Measurements from ENCODE around the gene PIGN. TPM values are rescaled to one million over a fixed set of nuclear protein-coding genes. Genes with fewer than 3 reads are reported as not detected.

The PIGN gene
- total RNA-seq, 1 donor from 2014 or later, result 22.6 TPM

GRCh38 chr18:62081248-62081647 is 105.6 kb downstream of the PIGN start:
- H3K36me3 ChIP-seq (ENCODE audit: control insufficient read depth, insufficient read depth, low read length), result no peaks in the 10 kb centered on the region
- TF ChIP-seq CTCF (IDR thresholded peaks at IDR 0.05; ENCODE audit: insufficient read depth, low read length, poor library complexity, severe bottlenecking), result no peak
- no peak overlapping the region for H3K4me3 ChIP-seq (ENCODE audit: low read depth, low read length)
- no peak for DNase-seq (ENCODE audit: low read depth)
- H3K27me3 ChIP-seq (ENCODE audit: control insufficient read depth, insufficient read depth, low read length), result no peaks in the 10 kb centered on the region

GRCh38 chr18:62080172-62080900 is 106.5 kb downstream of the PIGN start:
- H3K4me3 ChIP-seq (ENCODE audit: low read depth, low read length), result no peak overlapping the region
- no peak for TF ChIP-seq CTCF (IDR thresholded peaks at IDR 0.05; ENCODE audit: insufficient read depth, low read length, poor library complexity, severe bottlenecking)
- no peaks in the 10 kb centered on the region for H3K27me3 ChIP-seq (ENCODE audit: control insufficient read depth, insufficient read depth, low read length)
- no peaks in the 10 kb centered on the region for H3K36me3 ChIP-seq (ENCODE audit: control insufficient read depth, insufficient read depth, low read length)
- no peak for DNase-seq (ENCODE audit: low read depth)

GRCh38 chr18:62073461-62074281 is 113.2 kb downstream of the PIGN start:
- no peaks in the 10 kb centered on the region for H3K36me3 ChIP-seq (ENCODE audit: control insufficient read depth, insufficient read depth, low read length)
- no peak for DNase-seq (ENCODE audit: low read depth)
- no peaks in the 10 kb centered on the region for H3K27me3 ChIP-seq (ENCODE audit: control insufficient read depth, insufficient read depth, low read length)
- TF ChIP-seq CTCF (IDR thresholded peaks at IDR 0.05; ENCODE audit: insufficient read depth, low read length, poor library complexity, severe bottlenecking), result no peak
- no peak overlapping the region for H3K4me3 ChIP-seq (ENCODE audit: low read depth, low read length)

- TF ChIP-seq CTCF (IDR thresholded peaks at IDR 0.05; ENCODE audit: insufficient read depth, low read length, poor library complexity, severe bottlenecking), result no peak
- Histone ChIP-seq H3K27me3 (ENCODE audit: control insufficient read depth, insufficient read depth, low read length) (no peaks in the 10 kb centered on the region), H3K4me3 (ENCODE audit: low read depth, low read length) (no peak overlapping the region), H3K36me3 (ENCODE audit: control insufficient read depth, insufficient read depth, low read length) (no peaks in the 10 kb centered on the region)
- DNase-seq (ENCODE audit: low read depth), result no peak
Observed at GRCh38 chr18:62072370-62072769, 114.5 kb downstream of the PIGN start.

GRCh38 chr18:62071071-62071470 is 115.8 kb downstream of the PIGN start:
- H3K27me3 ChIP-seq (ENCODE audit: control insufficient read depth, insufficient read depth, low read length), result no peaks in the 10 kb centered on the region
- DNase-seq (ENCODE audit: low read depth), result no peak
- no peak for TF ChIP-seq CTCF (IDR thresholded peaks at IDR 0.05; ENCODE audit: insufficient read depth, low read length, poor library complexity, severe bottlenecking)
- H3K36me3 ChIP-seq (ENCODE audit: control insufficient read depth, insufficient read depth, low read length), result no peaks in the 10 kb centered on the region
- no peak overlapping the region for H3K4me3 ChIP-seq (ENCODE audit: low read depth, low read length)
